Measurements from ENCODE around the gene LPP. TPM values are rescaled to one million over a fixed set of nuclear protein-coding genes. Genes with fewer than 3 reads are reported as not detected.

The LPP gene
- total RNA-seq, 1 donor from 2014 or later, result 79.6 TPM

DNA sequence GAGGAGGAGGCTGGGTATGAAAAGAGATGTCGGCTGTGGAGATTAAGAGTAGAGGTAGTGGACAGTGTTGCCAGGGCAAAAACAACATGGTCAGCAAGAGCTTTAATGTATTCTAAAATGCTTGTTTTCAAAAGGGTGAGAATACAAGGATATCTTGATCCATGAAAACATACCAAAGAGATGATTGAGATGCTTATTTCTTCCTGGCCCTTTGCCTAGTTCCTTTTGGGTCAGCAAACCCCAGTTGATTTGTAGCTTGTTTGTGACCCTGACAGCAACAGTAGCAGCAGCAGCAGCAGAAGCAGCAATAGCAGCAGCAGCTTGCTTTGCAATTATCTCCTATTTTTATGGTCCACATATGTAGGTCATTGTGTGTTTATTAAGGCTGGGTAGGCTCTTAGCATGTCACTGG, 337.3 kb downstream of the LPP start:
- intact Hi-C loops (cut with micrococcal nuclease), result no loop called here

DNA sequence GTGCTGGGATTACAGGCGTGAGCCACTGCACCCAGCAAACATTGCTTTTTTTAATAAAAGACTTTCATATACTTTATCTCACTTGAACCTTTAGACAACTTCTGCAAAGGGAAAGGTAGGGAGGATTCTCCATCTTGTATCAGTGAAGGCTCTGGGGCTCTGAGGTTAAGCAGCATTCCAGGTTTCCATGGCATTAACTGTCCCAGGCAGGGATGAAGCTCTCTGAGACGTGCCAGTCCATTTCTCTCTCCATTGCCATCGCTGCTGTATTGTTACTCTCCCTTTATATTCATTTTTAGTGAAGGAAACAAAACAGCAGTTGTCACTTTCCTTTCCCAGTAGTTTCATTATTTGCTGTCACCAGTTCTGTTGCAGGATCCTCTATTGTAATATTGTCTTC, 342.4 kb downstream of the LPP start:
- intact Hi-C loops (cut with micrococcal nuclease), result no loop called here

DNA sequence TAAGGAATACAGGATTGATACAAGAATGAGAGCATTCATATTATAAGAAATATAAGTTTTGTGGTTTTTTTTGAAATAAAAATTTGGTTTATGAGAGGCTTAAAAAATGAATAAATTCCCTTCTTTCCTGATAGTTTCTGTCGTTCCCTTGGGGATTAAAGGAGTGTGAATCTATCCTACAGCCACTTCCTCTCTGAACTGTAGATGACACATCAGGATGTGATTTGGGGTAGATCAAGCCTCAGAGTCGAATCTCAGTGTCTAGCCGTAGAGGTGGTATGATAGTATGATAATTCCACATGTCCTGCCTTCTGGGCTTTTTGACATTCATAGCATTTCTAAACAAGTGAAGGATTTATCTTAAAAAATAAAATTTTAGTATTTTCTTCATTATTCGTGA, 343.1 kb downstream of the LPP start:
- intact Hi-C loops (cut with micrococcal nuclease), result no loop called here

DNA sequence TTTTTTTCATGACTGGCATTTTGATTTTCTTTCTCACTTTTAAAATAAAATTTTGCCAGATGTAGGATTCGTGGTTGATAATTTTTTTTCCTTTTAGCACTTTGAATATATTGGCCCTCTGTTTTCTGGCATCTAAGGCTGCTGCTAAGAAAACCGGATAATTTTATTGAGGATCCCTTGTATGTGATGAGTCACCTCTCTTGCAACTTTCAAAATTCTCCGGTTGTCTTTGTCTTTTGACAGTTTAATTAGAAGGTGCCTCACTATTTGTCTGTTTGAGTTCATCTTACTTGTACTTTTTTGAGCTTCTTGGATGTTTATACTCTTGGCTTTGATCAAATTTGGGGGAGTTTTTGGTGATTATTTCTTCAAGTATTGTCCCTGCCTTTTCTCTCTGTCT, 349.7 kb downstream of the LPP start:
- intact Hi-C loops (cut with micrococcal nuclease), result no loop called here

DNA sequence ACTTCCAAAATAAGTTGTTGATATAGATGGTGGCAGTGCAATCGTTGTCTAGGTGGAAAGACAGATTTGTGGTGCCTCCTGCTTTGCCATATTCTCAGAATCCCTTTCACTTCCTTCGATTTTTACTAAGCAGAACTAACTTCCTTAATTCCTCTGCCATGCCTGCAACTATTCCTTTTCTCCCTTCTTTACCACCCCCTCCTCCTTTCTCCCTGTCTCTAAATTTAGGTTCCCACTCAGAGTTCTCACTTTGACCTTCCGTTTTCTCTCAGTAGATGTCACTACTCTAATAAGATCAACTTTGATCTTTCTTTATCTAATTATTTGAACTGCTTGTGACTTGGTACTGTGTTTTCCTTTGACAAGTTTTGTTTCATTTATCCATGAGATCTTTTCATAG, 351.2 kb downstream of the LPP start:
- intact Hi-C loops (cut with micrococcal nuclease), result no loop called here

DNA sequence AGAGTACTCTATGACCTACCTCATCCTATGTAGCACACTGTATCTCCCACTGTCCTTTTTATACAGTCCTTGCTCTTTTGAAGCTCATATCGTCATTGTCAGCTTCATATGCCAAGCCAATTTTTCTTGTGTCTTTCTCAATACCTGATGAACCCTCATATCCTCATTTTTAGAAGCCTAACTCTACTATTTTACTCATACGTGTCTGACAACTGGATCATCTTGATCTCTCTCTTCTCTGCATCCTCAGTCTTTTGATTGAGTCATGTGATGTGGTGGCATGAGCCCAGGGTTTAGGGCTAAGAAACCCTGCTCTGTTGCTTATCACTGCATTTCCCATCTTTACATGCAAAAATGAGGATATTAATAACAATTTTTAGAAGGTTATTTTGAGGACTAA, 352.0 kb downstream of the LPP start:
- intact Hi-C loops (cut with micrococcal nuclease), result no loop called here

DNA sequence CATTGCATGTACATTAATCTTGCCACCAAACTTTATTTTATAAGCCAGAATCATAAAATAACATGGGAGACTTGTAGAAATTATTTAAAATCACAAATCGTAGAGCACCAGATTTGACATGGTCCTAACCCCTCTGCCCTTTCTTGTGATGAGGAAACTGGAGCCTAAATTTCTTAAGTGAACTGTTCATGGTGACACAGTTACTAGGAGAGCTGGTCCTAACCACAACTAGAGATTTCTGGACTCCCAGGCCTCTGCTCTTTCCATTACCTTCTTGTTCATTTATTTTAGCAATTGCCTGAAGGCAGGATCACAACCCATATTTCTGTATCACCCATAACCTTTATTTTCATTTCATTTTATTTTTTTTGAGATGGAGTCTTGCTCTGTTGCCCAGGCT, 352.5 kb downstream of the LPP start:
- intact Hi-C loops (cut with micrococcal nuclease), result no loop called here

DNA sequence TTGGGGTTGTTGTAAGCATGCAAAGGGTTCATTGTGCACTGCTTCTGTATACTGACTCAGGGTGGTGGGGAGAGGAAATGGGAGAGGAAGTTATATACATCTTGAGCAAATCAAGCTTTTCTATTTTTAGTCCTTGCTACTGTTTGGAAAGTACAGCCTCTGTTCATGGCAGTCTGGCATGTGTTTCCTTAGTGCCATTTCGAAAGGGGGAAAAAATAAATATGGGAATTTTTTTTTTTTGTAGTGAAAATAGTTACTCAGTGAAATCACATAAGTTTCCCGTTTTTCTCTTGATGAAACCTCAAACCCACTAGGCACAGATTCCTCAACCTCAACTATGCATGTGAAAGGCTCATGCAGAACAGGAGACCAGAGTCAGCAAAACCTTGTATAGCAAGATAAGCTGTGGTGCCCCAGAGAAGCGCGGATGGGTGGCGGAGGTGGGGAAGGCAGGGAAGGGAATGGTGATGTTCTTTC, 353.3 kb downstream of the LPP start:
- intact Hi-C loops (cut with micrococcal nuclease), result no loop called here

DNA sequence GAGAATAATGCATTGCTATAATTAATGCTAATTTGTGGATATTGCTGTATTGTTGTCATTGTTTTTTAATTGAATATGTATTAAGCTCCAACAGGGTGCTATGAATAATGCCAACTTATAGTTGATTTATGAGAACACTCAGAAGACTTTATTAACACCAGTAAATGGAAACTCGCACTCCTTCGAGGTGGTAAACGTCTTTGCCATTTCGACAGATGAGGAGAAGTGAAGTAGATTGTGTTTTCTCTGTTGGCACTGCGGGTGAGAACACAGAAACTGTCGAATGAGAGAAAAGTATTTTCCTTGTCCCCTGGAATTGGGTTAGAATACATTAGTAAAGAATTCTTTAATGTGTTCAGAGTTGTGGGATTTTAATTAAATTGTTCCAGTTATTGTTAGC, 354.5 kb downstream of the LPP start:
- intact Hi-C loops (cut with micrococcal nuclease), result no loop called here

DNA sequence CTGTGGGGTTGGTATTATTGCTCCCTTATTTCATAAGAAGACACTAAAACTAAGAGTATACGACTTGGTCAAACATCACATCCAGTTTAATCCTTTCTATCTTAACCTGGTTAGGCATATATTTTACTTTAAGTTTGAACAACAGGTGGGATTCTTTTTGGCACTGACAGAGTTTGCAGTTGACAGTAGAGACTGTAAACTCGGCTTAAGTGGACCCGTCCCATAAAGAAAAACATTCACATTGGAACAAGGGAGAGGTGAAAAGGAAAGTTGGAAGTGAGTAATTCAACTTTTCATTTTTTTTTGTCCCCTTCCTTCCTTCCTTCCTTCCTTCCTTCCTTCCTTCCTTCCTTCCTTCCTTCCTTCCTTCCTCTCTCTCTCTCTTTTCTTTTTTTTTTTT, 355.4 kb downstream of the LPP start:
- intact Hi-C loops (cut with micrococcal nuclease), result no loop called here

DNA sequence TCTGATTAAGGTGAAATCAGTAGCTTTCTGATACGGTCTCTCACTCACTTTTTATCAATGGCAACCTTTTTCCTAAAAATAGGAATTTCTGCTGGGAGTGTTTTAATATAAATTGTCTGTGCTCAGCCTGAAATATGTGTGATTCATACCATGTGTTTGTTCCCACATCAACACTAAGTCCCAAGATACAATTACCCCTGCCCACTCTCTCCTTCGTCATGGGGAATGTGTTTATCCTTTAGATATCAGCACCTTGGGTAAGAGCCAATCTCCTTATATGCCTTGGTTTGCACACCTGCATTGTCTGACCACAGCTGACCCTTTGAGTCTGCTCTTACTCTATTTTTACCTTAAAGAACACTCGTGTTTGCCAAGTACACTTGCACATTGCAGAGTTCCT, 356.4 kb downstream of the LPP start:
- intact Hi-C loops (cut with micrococcal nuclease), result no loop called here

DNA sequence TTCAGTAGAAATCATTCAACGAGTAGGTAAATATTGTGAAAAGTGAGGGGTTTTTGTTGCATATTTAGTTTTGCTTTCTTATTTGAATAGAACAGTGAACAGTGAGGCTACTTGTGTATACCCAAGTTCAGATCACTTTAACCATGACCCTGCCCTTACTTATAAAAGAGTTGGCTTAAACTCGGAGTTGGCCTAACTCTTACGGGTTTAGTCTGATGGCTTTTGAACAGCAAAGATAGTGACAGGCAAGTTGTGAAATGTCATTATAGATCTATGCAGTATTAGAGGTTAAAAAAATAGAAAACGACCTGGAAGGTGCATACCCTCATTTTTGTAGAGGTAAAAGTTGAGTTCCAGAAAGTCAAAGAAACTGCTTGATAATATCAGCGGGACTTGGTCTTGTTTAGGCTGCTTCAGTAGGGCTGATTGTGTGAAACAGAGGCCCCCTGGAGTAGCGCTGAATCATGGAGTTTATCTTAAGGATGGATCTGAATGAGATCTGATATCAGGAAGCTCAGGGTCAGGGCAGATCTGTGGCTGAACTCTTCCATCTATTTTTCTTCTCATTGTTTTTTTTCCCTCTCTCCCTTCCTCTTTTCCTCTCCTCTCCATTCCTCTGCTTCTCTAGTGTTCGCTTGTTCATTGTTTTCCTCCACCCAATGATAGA, 359.8 kb downstream of the LPP start:
- intact Hi-C loops (cut with micrococcal nuclease), result no loop called here

DNA sequence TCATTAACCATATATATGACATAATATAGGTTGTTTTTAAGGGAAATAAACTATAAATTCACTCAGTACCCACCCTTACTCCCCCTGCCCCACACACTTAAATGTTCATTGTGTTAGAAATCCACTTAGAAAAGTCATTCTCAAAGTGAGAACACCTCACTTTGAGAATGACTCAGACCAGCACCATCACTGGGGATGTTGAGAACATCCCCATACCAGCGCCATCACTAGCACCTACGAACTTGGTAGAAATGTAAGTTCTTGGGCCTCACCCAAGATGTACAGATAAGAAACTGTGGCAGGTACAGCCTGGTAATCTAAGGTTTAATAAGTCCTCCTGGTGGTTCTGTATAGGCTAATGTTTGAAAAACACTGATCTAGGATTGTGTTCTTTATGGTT, 362.6 kb downstream of the LPP start:
- intact Hi-C loops (cut with micrococcal nuclease), result no loop called here

DNA sequence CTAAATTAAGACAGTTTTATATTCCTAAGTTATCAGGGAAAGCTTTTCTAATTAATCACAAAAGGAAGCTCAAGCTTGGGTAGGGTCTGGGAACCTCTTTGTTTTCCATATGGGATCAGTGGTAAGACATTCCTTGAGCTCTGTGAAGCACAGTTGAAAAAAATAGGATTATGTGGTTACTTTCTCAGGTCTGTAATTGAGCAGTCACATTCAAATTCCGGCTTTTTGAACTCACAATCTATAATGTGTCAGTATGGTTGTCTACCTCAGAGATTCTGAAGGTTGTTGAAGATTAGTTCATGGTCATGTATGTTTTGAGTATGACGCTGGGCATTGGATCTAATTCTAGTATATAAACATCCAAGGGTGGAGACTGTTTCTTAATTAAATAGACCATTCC, 364.5 kb downstream of the LPP start:
- intact Hi-C loops (cut with micrococcal nuclease), result no loop called here

DNA sequence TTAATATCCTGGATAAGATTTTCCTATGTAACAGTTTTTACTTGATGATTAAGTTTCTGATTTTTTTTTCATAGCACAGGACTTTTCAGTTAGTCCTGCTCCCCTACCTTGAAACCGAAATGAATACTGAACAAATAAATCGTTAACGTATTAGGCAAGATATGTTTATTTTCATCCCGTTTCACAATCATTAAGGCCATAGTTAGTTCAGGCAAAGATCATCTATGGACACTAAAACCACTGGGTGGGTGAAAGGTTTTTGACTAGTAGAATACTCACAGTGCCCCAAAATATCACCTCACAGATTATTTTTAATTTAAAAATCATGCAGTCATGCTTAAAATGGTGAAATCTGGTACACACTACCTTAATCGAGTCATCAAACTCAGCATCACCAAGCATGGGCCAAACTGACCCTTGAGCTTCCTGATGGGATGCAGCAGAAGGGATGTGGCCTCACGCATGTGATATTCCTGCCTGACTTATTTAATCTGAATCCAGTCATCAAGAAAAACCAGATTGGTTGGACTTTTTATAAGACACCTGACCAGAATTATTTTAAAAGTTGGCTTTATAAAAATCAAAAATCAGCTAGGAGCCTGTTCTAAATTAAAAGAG, 365.0 kb downstream of the LPP start:
- intact Hi-C loops (cut with micrococcal nuclease), result no loop called here

DNA sequence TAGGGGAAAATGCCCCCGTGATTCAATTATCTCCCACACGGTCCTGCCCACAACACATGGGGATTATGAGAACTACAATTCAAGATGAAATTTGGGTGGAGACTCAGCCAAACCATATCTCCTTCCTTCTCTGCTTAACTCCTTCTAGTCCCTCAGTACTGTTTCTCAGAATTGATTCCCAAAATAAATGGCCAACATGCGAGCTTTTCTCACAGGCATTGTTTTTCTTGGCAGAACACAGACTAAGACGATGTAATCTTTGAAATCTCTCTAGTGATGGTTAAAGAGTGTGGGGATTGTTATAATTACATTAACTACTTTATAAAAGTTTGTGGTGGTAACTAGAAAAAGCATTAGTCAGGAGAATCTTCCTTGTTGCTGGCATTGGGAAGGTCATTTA, 366.5 kb downstream of the LPP start:
- intact Hi-C loops (cut with micrococcal nuclease), result no loop called here

DNA sequence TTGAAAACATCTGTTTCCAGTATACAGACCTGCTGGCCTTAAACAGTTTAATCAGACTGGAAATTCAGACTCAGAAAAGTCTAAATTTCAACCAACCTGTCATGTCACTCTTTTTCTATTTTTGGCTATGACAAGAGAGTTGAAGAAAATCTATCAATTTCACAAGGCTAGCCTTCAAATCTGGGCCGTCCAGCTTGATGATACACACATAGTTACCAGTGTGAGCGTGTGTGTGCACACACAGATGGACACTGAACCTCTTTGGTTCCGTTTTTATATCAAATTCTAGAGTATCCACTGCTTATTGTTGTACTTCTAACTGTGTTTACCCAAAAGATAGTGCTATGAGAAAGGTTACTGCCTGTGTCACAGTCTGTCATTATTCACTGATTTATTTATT, 368.2 kb downstream of the LPP start:
- intact Hi-C loops (cut with micrococcal nuclease), result no loop called here

DNA sequence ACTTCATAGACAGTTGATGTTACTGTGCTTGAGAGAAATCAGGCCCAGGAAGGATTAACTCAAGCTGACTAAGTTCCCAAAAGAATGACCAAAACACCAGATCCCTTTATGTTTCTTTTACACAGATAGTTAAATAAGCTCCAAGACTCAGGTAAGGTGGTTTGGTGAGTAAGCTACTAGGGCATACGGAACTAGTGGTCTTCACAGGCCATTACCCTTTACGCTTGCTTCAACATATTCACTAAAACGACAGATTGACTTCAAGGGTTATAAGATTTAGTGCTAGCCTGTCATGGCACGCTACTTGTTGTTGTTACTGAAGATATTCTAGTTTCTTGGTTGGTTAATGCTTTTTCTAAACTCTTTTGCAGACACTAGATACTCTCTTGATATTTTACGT, 369.3 kb downstream of the LPP start:
- intact Hi-C loops (cut with micrococcal nuclease), result no loop called here

DNA sequence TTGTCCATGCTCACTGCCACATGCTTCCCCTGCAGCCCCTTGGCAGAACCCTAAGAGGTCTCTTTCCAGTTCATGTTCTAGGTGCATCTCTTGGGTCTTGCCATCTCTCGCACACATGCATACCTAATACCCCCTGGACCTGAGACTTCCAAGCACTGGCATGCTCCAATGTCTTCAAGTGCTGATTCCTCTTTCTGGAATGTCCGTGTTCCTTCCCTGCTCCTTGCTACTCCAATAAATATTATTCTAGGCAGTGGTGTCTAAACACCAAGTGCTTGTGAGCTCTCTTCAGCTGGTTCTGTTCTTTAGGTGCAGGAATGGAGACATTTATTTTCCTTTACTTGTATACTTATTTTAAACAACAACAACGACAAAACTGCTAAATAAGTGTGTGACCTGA, 370.1 kb downstream of the LPP start:
- intact Hi-C loops (cut with micrococcal nuclease), result no loop called here

DNA sequence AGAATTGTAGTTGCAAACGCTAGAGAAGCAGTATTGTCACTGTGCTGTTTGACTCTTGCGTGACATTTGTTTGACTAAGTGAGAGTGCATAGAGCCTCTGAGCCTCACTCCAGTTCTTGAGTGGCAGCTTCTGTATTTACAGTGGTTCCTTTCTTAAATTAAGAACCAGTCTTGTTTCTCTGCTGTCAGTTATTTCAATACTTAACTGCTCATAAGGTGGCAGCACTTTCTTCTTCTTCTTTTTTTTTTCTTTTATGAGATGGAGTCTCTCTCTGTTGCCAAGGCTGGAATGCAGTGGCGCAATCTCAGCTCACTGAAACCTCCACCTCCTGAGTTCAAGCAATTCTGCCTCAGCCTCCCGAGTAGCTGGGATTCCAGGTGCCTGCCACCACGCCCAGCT, 372.1 kb downstream of the LPP start:
- intact Hi-C loops (cut with micrococcal nuclease), result no loop called here

DNA sequence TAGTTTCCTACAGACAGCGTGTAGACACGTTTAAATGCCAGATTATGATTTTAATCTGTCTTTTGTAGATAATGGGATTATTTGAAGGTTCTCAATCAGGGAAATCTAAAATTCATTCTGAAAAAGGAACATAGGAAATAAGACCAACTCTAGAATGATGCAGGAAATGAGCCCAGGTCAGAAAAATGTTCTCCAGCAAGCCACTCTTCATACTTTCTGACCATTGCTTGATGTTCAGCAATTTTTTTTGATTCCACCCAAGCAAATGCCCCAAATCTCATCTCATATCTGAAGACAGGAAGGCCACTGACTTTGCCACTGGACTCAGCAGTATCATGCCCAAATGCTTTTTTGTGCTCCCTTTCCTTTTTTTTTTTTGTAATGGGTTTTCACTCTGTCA, 373.4 kb downstream of the LPP start:
- intact Hi-C loops (cut with micrococcal nuclease), result no loop called here

DNA sequence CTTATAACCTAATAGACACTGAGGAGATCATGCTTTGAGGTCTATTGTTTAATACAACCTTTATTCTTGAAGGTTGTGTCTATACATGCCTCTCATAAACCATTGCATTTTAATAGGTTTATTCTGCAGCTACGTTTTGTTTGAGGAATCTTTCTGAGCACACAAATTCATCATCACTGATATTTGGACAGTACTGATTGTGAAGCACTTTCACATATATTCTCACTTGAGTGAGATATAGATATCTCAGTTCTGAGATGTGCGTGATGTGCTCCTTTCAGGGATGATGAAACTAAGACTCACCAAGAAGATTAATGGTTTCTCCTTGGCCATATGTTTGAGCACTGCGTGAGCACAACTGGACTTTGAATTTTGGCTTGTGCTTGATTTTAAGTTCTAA, 374.4 kb downstream of the LPP start:
- intact Hi-C loops (cut with micrococcal nuclease), result no loop called here

DNA sequence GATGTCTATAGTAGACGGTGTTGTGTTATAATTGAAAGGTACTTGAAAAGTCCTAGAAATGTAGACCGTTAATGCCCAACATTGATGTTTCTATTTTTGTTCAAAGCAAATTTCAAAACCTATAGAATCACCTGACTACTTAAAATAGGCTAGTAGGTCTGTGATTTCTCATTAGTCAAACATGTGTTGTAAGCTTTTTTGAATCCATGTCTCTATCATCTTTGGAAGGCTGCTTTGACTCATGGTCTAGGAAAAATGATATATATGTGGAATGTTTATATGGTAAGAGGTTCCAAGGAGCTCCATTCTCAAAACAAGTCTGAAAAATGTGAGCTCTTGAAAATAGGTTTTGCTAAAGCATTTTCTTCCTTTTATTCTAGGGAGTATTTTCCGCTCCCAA, 375.3 kb downstream of the LPP start:
- intact Hi-C loops (cut with micrococcal nuclease), result no loop called here

DNA sequence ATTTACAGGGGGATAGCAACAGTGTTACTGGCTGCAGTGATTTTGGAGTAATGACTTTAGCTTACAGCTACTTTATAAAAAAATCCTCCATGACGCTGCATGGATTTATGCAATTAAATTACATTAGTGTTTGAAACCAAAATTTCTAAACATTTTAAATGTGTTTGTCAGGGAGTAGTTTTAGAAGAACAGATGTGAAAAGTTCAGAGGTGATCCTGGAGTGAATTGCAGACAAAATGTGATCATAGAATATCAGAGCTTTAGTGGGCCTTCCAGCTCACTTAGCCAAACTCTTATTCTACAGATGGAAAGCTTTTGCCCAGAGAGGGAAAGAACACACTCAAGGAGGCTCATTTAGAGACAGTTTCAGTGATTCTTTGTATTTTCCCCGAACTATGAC, 376.3 kb downstream of the LPP start:
- intact Hi-C loops (cut with micrococcal nuclease), result no loop called here

Measured in T-helper 2 cell treated with Interferon-gamma antibody and Interleukin-4, amounts not matched to agents 100 ng/mL and 5 ng/mL, for 36 hours (primary cell).